ENCODE data around the gene ZFAND3.
"Not testable (repeated sequence)": the region's sequence is repeated elsewhere in the genome, so short reads cannot be mapped to it uniquely, and the experiment has no call there.

The ZFAND3 gene

DNA sequence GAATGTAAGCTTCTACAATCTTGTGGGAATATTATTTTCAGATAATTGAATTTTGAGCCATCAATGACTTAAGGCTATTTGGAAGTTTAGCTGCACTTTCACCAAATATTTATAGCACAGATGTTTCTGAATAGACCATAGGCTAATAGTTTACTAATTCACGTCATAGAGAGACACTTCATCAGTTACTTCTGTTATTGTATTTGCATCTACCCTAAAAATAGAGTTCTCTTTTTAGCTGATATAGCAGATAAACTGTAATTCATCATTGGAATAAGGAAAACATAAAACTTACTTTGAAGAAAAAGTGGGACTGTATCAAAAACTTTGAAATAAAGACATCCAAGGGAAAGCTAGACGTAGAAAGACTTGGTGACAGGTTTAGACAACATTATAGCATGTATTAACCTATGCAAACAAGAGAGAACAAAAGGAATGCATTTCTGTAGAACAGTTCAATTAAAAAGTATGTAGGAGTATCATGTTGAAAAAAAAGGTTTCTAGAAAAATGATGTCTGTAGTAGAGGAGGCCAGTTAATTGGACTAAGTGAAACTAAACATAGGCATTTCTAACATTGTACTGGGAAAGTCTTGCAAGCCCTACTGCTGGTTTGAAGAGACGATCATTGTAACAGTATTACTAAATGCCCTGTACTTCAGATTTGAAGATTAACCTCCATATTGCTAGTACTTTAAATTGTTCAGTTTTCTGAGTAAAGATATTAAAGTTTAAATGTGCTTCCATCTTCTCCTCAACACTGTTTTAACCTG lies 123.3 kb downstream of the ZFAND3 start:
- DNase-seq: no peak

DNA sequence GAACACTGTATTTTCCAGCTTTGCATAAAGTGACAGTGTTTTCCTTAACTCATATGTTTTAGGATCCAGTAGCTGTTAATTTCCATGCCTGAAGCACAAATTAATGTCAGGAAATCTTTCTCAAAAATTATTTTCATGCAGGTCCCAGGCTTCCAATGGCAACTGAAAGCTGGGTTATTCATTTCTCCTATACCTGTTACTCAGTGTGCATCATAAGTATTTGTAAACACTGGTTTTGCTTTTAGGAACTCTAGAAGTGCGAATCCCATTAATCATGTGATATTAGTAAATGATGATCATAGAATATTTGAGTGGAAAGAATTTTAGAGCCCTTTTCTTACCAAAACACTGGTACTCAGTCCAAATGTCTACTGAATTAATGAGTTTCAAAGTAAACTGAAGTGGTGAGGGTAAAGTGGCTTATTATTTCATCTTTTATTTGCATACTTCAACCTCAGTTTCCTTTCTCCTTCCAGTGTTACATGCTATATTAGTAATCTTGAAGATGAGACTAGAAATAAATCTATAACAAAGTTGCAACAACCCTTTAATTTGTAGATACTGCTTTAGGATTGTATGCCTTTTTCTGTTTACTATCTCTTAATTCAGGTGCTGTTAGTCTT lies 124.0 kb downstream of the ZFAND3 start:
- DNase-seq: no peak

GRCh38 chr6:37946057-37946456 lies 126.5 kb downstream of the ZFAND3 start:
- DNase-seq: no peak

DNA sequence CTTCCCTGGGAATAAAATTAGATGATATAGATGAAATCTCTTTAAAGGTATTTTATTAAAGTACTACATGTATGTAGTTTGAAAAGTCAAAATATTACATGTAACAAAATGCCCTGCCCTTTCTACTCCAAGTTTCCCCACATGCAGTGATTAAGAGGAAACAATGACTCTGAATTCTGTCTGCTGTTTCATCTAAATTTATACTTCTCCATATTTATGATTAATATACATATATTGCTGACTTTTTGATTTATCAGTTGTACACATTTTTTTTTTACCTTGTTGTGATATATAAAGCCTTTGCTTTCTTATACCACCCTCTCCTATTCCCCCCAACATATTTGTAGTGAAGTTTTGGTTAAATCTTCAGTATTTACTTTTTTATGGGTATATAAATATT lies 127.9 kb downstream of the ZFAND3 start:
- no peak for DNase-seq

- not testable (repeated sequence) for DNase-seq
Measured at GRCh38 chr6:37948584-37948983, 129.1 kb downstream of the ZFAND3 start.

DNA sequence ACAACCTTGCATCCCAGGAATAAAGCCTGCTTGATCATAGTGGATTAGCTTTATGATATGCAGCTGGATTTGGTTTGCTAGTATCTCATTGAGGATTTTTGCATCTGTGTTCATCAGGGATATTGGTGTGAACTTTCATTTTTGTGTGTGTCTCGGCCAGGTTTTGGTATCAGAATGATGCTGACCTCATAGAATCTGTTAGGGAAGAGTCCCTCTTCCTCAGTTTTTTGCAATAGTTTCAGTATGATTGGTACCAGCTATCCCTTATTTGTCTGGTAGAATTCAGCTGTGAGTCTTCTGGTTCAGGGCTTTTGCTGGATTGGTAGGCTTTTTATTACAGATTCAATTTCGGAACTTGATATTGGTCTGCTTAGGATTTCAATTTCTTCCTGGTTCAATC lies 132.5 kb downstream of the ZFAND3 start:
- no peak for DNase-seq

GRCh38 chr6:37954791-37955190 lies 135.3 kb downstream of the ZFAND3 start:
- DNase-seq: no peak

DNA sequence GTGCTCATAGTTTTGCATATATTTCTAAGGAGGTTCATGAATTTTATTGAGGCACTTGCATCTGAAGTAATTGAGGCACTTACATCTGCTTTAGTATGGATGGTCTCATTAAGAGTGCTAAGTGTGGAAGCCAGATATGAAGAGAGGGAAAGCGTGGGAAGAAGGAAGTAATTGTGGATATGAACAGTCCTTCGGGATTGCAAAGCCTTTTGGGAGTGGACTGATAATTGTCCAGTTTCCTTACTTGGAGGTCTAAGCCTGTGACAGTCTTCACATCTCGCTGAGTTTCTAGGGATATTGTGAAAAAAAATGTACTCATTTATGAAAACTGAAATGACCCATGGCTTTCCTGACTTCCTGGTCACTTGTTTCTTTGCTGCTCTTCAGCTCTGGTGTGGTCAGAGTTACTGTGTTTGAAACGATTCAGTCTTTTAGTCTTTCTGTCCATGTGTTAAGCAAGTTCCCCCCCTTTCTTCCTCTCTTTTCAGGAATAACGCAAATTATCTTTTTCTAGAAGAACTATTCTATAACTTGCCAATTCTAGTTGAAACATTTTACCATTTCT lies 137.3 kb downstream of the ZFAND3 start:
- no peak for DNase-seq

DNA sequence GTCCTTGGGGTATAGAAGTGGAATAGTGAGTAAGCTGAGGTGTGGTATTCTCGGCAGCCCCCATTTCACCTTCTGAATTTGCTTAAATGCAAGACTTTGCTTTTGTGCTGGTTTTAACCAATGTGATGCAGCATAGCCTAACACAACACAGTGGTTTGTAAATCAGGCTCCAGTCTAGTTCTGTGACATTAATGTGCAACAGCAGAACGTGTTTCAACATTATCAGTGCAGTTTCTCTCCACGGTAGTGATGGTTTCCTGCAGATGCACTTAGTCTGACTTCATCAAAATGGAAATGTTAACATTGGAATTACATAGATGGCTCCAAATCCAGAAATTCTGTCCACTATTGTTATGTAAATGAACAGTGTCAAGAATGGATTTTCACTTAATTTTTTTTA lies 139.5 kb downstream of the ZFAND3 start:
- DNase-seq: no peak

DNA sequence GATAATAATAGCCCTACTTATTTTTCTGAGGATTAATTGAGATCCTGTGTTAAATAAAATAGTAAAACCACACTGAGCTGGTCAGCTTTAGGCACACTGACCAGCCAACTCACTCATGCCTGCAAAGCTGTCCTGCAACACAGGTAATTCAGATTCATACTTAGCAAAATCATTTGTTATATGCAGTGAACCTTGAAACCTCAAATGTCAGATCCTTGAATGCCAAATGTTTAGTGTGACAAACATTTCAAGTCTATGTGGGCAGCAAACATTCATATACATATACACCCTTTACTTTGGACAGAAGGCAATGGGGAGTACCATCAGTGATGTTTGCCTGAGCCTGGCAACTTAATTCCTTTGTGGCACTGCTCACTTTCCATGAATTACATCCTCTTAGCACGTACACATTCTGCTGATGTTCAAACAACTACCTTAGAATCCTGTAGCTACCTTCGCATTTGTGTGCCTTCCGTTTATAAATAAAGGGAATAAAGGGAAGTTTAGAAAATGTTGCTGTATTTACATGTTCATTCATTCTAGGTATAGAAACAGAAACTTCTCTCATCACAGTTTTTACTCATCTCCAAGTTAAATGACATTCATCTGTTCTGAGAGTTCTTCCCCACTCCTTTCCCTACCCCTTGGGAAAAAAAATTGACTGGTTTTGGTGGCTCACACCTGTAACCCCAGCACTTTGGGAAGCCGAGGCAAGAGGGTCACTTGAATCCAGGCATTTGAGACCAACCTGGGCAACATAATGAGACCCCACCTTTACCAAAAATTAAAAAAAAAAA lies 140.8 kb downstream of the ZFAND3 start:
- DNase-seq: no peak

DNA sequence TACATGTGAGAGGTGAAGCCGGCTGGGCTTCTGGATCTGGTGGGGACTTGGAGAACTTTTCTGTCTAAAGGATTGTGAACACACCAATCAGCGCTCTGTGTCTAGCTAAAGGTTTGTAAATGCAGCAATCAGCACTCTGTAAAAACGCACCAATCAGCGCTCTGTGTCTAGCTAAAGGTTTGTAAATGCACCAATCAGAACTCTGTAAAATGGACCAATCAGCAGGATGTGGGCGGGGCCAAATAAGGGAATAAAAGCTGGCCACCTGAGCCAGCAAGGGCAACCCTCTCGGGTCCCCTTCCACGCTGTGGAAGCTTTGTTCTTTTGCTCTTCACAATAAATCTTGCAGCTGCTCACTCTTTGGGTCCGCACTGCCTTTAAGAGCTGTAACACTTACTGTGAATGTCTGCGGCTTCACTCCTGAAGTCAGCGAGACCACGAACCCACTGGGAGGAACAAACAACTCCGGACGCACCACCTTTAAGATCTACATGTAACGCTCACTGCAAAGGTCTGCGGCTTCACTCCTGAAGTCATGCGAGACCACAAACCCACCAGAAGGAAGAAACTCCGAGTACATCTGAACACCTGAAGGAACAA lies 143.1 kb downstream of the ZFAND3 start:
- not testable (repeated sequence) for DNase-seq

GRCh38 chr6:37965964-37966676 lies 146.6 kb downstream of the ZFAND3 start:
- no peak for DNase-seq

DNA sequence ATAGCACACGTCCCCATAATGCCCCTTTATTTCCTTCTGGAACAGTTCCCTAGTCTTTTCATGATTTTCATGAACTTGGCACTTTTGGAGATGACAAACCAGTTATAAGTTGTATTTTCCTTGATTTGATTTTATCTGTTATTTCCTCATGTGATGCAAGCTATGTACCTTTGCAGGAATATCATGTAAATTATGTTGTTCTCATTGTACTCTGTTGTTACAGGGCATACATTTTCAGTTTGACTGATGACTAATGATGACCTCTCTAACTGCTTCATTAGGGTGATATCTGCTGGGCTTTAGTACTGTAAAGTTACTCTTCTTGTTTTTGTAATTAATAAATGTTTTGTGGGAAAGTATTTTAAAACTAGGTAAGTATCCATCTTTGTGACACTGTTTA lies 147.3 kb downstream of the ZFAND3 start:
- no peak for DNase-seq

- DNase-seq: no peak
Measured at GRCh38 chr6:37967651-37968050, 148.1 kb downstream of the ZFAND3 start.

- DNase-seq: no peak
Measured at GRCh38 chr6:37971266-37971665, 151.7 kb downstream of the ZFAND3 start.

- no peak for DNase-seq
Measured at GRCh38 chr6:37971711-37972390, 152.3 kb downstream of the ZFAND3 start.

- no peak for DNase-seq
Measured at GRCh38 chr6:37972994-37973757, 153.6 kb downstream of the ZFAND3 start.

GRCh38 chr6:37974381-37974780 lies 154.9 kb downstream of the ZFAND3 start:
- no peak for DNase-seq

DNA sequence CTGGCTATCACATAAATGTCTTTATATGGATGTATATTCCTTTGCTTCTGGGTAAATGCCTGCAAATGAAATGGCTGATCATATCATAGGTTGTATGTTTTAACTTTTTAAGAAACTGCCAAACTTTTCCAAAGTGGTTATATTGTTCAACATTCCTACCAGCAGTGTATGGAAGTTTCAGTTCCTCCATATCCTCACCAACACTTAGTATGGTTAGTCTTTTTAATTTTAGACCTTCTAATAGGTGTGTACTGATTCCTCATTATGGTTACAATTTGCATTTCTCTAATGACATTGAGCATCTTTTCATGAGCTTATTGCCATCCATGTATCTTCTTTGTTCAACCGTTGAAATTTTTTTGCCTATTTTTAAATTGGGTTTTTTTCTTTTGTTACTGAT lies 155.4 kb downstream of the ZFAND3 start:
- no peak for DNase-seq

- DNase-seq: no peak
Measured at GRCh38 chr6:37977715-37978114, 158.2 kb downstream of the ZFAND3 start.

All from activated T-cell treated with anti-CD3 and anti-CD28 coated beads for 4 hours (primary cell).